Activated CD8-positive, alpha-beta memory T cell treated with anti-CD3 and anti-CD28 coated beads, Interleukin-2, amount 50 U/mL, for 24 hours (primary cell): ENCODE results near the gene TMEM174.
"Not testable (repeated sequence)": the region's sequence is repeated elsewhere in the genome, so short reads cannot be mapped to it uniquely, and the experiment has no call there.

Source experiments
- DNase-seq: peaks from one replicate; pipeline ENCODE4 v3.0.0-alpha.2; 2020; ENCODE audit errors: extremely low read depth

The TMEM174 gene

GRCh38 chr5:73193592-73193991 is 20.6 kb downstream of the TMEM174 start:
- no peak for DNase-seq

GRCh38 chr5:73196201-73196600 is 23.2 kb downstream of the TMEM174 start:
- DNase-seq: no peak

- no peak for DNase-seq
Observed at GRCh38 chr5:73197637-73198257, 24.8 kb downstream of the TMEM174 start.

GRCh38 chr5:73198833-73199592 is 26.0 kb downstream of the TMEM174 start:
- DNase-seq: no peak

GRCh38 chr5:73199671-73200070 is 26.7 kb downstream of the TMEM174 start:
- DNase-seq: no peak

DNA sequence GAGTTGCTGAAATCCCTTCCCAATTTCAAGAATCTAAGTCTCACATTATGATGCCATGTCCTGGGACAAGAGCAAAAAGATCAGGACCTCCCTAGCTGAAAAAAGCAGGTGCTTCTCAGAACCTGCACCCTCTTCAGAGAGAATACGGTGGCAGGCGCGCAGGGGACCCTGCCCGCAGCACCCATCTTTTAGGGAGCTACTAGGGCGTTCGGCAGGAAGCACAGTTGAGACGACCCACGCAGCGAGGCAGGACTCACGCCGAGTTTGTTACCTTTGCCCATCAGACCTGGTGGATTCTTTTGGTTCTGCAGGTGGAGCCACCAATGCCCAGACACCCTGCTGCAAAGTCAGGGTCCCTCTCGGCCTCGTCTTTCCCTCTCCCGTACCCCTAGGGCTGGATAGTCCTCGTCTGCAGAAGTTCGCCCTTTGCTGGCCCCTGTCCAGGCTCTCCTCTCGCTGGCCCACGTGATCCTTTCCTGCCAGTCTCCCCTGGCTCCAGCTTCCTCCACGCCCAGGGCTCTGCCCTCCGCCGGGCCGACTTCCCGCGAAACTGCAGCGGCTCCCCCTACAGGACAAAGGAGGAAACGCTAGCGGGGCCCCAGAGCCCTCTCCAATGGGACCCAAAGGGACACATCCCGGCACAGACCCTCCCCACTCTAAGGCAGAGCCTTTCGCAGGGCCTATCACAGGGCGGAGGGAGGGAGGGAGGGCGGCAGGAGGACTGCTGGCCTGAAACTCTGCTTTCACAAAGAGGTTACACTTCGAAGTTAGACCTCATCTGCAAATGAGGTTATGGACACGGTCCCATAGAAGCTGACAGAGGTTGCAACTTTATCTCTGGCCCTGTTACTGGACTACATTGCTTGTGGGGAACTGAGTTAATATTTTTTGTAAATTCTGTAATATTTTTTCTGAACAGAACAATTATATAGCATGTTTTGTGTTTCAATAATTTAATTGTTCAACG is 28.8 kb downstream of the TMEM174 start:
- DNase-seq: peak; percentile 32

DNA sequence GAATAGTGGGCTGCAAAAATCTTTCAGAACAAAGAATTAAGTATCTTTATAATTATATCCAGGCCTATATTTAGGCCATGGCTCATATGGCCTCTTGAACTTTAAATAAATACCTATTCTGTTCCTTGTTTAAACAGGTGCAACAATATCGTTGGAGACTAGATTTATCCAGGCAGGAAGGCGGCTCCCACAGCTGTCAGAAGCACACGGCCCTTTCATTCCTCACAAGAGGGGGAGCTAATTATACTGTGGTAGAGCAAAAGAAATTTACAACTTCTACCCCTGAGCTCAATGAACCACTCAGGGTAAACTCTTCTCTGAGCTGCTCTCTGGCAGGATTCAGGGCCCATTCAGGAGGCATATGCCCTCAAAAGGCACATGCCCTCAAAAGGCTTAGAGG is 31.3 kb downstream of the TMEM174 start:
- no peak for DNase-seq

DNA sequence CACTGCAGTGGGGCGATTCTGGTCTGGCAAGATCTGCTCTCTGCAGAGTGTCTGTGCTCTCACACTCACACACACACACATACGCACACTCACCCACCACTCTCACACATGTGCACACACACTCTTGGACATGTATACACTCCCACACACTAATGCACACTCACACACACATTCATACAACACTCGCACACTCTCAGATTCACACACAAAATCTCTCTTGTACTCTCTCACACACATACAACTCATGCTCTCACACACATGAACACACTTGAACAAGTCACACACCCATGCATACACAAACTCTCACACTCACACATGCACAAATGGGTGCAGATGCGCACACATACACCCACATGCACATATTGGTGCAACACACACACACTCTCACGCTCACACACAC is 31.7 kb downstream of the TMEM174 start:
- DNase-seq: no peak

- no peak for DNase-seq
Observed at GRCh38 chr5:73205305-73205704, 32.3 kb downstream of the TMEM174 start.

- DNase-seq: not testable (repeated sequence)
Observed at GRCh38 chr5:73207239-73207638, 34.2 kb downstream of the TMEM174 start.

GRCh38 chr5:73209075-73209474 is 36.1 kb downstream of the TMEM174 start:
- DNase-seq: not testable (repeated sequence)

- not testable (repeated sequence) for DNase-seq
Observed at GRCh38 chr5:73212693-73213092, 39.7 kb downstream of the TMEM174 start.

DNA sequence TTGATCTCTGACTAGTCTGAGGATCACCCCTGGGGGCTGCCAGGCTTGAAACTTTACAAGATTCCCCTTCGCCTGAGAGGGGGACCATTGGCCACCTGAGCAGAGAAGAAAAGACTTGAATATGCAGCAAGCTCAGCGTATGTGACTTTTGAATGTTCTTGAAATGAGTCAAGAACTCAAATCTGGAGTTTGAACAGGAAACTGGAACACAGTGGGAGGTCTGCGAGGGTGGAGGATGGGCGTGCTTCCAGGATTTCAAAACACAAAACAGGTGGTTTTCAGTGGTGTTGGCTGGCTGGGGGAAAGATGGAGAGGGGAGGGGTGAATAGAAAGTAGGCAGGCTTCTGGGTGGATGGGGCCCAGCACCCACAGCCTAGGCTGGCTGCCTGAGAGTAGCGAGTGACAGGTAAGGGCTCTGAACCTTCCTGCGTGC is 40.6 kb downstream of the TMEM174 start:
- no peak for DNase-seq

- DNase-seq: no peak
Observed at GRCh38 chr5:73214306-73214705, 41.3 kb downstream of the TMEM174 start.

GRCh38 chr5:73214996-73215395 is 42.0 kb downstream of the TMEM174 start:
- DNase-seq: no peak

DNA sequence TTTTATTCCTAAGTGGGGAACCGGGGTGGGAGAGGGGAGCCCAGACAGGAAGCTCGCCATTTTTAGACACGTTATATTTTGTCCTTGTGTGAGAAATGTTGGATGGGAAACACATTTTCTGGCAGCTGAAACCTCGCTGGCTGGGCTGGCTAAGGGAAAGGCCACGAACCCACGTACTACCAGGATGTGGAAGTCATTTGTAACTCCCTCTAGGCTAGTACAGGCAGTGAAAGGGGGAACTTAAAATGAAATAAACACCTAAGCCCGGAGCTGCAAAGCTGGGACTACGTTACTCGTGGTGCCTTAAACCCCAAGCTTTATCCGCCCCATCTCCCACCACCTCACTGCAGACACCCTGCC is 42.5 kb downstream of the TMEM174 start:
- DNase-seq: no peak

DNA sequence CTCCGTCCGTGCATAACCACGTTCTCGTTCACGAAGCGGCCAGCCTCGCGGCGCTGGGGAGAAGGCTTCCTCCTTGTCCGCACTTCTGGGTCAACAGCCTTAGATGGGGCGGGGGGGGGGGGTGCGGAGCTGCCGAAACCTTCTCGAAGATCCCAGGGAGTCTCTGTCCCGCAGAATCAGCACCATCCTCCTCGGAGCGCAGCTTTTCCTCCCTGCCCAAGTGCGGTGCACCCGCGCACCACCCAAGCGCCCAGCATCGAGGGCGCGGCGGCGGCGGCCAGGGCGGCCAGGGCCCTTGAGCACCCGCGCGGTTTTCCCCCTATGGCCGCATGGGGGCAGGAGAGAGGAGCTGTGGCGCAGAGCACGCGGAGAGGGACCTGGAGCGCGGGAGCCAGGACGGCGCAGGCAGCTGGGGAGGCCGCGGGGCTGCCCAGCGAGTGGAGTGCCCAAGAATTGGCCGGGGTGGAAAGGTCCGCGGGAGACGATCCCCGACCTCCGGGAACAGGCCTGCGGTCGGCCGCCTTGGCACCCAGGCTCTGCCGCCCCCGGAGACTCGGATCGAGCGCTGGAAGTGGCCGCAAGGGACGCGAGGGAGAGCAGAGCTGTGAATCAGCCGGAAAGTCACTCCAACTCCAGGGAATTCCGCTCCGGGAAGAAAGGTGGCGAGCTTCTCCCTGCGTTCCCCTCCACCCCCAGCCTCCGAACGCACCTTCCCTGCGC is 43.1 kb downstream of the TMEM174 start:
- DNase-seq: no peak

DNA sequence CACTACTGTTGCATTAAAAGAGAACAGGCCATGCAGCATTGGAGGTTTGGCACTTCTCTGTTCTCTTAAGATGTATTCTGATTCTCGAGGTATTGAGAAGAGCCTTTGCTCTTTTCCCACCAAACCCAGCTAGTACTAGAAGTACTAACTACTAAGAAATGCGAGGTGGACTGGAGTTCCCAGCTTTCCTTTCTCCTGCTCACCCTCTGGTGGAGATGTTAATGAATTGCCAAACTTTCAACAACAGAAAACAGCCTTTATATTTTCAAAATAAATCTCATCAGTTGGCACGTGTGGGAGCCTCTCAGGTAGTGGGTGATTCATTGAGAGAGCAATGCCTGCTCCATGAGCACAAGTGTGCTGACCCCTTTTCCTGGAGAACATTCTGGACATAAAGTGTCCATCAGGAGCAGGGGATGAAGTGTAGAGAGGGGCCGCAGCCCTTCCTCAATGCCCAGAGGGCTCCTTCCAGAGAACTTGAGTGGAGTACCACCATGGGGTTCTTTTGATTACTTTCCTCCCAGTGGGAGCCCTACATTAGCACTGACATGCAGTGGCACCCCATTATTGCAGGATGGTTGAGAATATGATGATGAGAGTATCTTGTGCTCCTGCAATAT is 45.7 kb downstream of the TMEM174 start:
- DNase-seq: no peak

DNA sequence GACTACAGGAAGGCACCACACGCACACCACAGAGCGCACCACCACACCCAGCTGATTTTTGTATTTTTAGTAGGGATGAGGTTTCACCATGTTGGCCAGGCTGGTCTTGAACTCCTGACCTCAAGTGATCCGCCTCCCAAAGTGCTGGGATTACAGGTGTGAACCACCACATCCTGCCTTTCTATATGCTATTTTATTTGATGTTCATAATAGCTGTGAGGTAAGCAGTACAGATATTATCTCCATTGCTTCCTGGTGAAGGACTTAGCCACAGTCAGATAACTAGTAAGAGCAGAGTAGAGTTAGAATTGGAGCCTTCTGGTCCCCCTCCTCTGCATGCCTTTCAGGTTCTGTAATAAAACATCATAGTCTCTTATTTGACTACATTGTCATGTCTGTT is 46.3 kb downstream of the TMEM174 start:
- not testable (repeated sequence) for DNase-seq

DNA sequence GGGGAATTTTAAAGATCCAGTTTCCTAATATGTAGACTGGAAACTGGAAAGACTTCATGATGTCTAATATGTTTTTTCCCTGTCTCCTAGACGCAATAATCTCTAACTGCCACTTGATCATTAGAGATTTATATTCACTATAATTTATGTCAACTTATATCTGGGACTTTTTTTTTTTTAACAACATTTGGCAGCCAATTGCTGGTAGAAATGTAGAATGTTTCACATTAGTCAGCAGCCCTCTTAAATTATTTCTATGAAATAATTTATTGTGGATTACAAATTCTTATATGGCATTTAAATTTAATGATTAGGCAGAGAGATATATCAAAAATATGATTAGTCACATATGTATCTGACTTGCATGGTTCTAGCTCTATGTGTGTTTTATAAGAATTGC is 48.2 kb downstream of the TMEM174 start:
- no peak for DNase-seq

DNA sequence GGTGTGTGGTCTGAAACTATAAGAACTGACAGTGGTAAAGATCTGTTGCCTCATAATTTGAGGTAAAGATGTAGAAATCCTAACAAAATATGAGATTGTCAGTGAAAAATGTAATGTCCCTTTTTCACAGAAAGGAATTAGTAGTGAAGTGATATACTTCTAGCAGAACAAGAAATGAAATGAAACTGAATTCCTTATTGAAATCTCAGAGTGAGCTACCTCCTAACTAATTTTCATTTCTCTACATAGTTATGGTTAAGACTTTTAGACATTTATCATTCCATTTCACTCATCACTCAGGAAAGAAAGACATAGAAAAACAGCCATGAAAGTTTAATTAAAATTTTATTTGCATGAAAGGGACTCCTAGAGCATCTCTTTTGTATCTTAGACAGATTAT is 48.7 kb downstream of the TMEM174 start:
- DNase-seq: no peak
